K562 (cell line): ENCODE results near the gene RGS6. TPM values are rescaled to one million over a fixed set of nuclear protein-coding genes. Genes with fewer than 3 reads are reported as not detected.

ENCODE experiments used
- ATAC-seq: fragments of 200-7000 bp; cut with Tn5 transposase; 3 replicates; pipeline ENCODE4 v1.9.1; 2020; ENCODE audit warnings: moderate library complexity
- BruUV-seq: library from RNA; stranded (reverse); fragments of 400-500 nt; replicated peaks from 2 replicates; lab custom pipeline; 2021; lab: Mats Ljungman, UMichigan
- CTCF ChIA-PET: fragments of 300-600 bp; formaldehyde crosslinking; extraction: SDS; loops from one replicate; lab custom pipeline; 2021; ENCODE audit warnings: low intra/inter-chr PET ratio; lab: Yijun Ruan, JAX
- POLR2A ChIA-PET: fragments of 300-600, 350-650 bp; sonication (Branson Sonifier 250); formaldehyde crosslinking; extraction: SDS; loops from one replicate; lab custom pipeline; 2021; ENCODE audit warnings: antibody characterized with exemption, inconsistent platforms; lab: Yijun Ruan, JAX
- DNase-seq, 4 experiments: peaks; one replicate each; pipeline versions ENCODE4 v3.0.0 to v3.0.0-alpha.2; 2011 to 2018; ENCODE audit warnings: low spot score in 3 of 4, mixed read lengths in 3 of 4; ENCODE audit errors: extremely low read depth in 1 of 4
- FAIRE-seq: peaks from 2 replicates; lab custom pipeline; 2011; peaks lifted over from hg19 to GRCh38; lab: Jason Lieb, UNC
- H2AFZ ChIP-seq: 2 replicates; pipeline ENCODE4 v1.6.0; 2011; ENCODE audit warnings: low read depth, low read length, control low read depth, inconsistent platforms
- H3K27ac ChIP-seq: fragments of 200-600 bp; 3 replicates; pipeline ENCODE4 v1.8.0; 2011; ENCODE audit warnings: low read depth, mild to moderate bottlenecking, control low read depth, inconsistent platforms, low read length, moderate library complexity, mixed read lengths; ENCODE audit errors: extremely low read depth
- H3K27me3 ChIP-seq, 2 experiments: fragments of 300-600 bp in 1 of 2; 2 replicates in 1 of 2; 3 replicates in 1 of 2; pipeline versions ENCODE4 v1.6.0 to v1.8.0; 2011; ENCODE audit warnings: inconsistent platforms in 2 of 2, low read length in 2 of 2, mild to moderate bottlenecking in 1 of 2, mixed read lengths in 1 of 2, moderate library complexity in 1 of 2; ENCODE audit not compliant: control insufficient read depth in 2 of 2, insufficient read depth in 2 of 2
- H3K36me3 ChIP-seq: fragments of 300-600 bp; 3 replicates; pipeline ENCODE4 v1.8.0; 2011; ENCODE audit warnings: mild to moderate bottlenecking, low read length, inconsistent platforms; ENCODE audit not compliant: control insufficient read depth, insufficient read depth
- H3K4me1 ChIP-seq, 2 experiments: fragments of 200-600 bp in 1 of 2; replicated peaks in 1 of 2; 2 replicates in 1 of 2; 3 replicates in 1 of 2; pipeline versions ENCODE4 v1.5.1 to v1.8.0; 2011; ENCODE audit warnings: inconsistent platforms in 2 of 2, low read length in 2 of 2, mild to moderate bottlenecking in 1 of 2, mixed read lengths in 1 of 2, moderate library complexity in 1 of 2; ENCODE audit not compliant: control insufficient read depth in 2 of 2, insufficient read depth in 2 of 2
- H3K4me2 ChIP-seq: 2 replicates; pipeline ENCODE4 v1.6.1; 2011; ENCODE audit warnings: low read length, control low read depth, inconsistent platforms, mixed read lengths; ENCODE audit not compliant: insufficient read depth
- H3K4me3 ChIP-seq: fragments of 200-600 bp; sonication (generic), shearing (Covaris generic); 2 replicates; pipeline ENCODE4 v1.5.1; 2016; ENCODE audit warnings: control low read depth, inconsistent platforms
- H3K79me2 ChIP-seq: fragments of 200-600 bp; 3 replicates; pipeline ENCODE4 v1.8.0; 2011; ENCODE audit warnings: low read length, inconsistent platforms; ENCODE audit not compliant: control insufficient read depth, insufficient read depth
- H3K9ac ChIP-seq, 2 experiments: 2 replicates each; pipeline versions ENCODE4 v1.6.0 to v1.6.1; 2011; ENCODE audit warnings: low read depth in 2 of 2, low read length in 2 of 2, control low read depth in 1 of 2, inconsistent platforms in 1 of 2, mild to moderate bottlenecking in 1 of 2, mixed read lengths in 1 of 2; ENCODE audit not compliant: insufficient read depth in 1 of 2
- H3K9me1 ChIP-seq: one replicate; pipeline ENCODE4 v1.6.0; 2011; ENCODE audit warnings: inconsistent platforms, mild to moderate bottlenecking, low read length, moderate library complexity; ENCODE audit not compliant: control insufficient read depth, insufficient read depth
- H3K9me3 ChIP-seq: replicated peaks from 2 replicates; pipeline ENCODE4 v1.5.1; 2011; ENCODE audit warnings: low read depth, low read length, inconsistent platforms; ENCODE audit not compliant: control insufficient read depth, insufficient read depth
- H4K20me1 ChIP-seq: replicated peaks from 2 replicates; pipeline ENCODE4 v1.6.1; 2011; ENCODE audit warnings: low read length, inconsistent platforms, mixed read lengths; ENCODE audit not compliant: control insufficient read depth, insufficient read depth
- ARID3A ChIP-seq: IDR thresholded peaks from 2 replicates; pipeline ENCODE4 v1.6.1; 2012; ENCODE audit warnings: low read depth, low read length, improper control_type of control experiment, borderline replicate concordance
- HSF4 ChIP-seq: fragments of 250-450 bp; sonication (Bioruptor Pico); IDR thresholded peaks from 2 replicates; pipeline ENCODE4 v2.1.2; 2022; ENCODE audit warnings: mild to moderate bottlenecking, moderate library complexity, borderline replicate concordance
- MECOM ChIP-seq: fragments of 250-450 bp; sonication (Bioruptor Pico); IDR thresholded peaks from 2 replicates; pipeline ENCODE4 v1.8.0; 2022; ENCODE audit warnings: inconsistent platforms
- PHB ChIP-seq: fragments of 250-450 bp; sonication (Bioruptor Pico); IDR thresholded peaks from 2 replicates; pipeline ENCODE4 v1.5.0; 2021
- ZNF507 ChIP-seq: conservative IDR thresholded peaks from 2 replicates; pipeline ENCODE4 v1.6.1; 2017; ENCODE audit warnings: missing genetic modification characterization, missing compliant biosample characterization
- ZNF830 ChIP-seq: fragments of 250-450 bp; sonication (Bioruptor Pico); IDR thresholded peaks from 2 replicates; pipeline ENCODE4 v1.5.0; 2021; ENCODE audit warnings: mild to moderate bottlenecking
- WGBS: fragments of 100-300 bp; shearing (Covaris generic); methylation state at CpG from one replicate; pipeline ENCODE4 v1.1.6; 2016; ENCODE audit warnings: low coverage, mixed read lengths; ENCODE audit not compliant: insufficient coverage; ENCODE audit errors: missing lambda C conversion rate; 5-methylcytosine and 5-hydroxymethylcytosine counted together
- in situ Hi-C: fragments of 300-500 bp; cut with MboI; formaldehyde crosslinking; loops from 4 replicates; pipeline ENCODE4 v1.15.0; 2018; ENCODE audit warnings: inconsistent platforms, mixed read lengths
- intact Hi-C: fragments of 100-400 bp; cut with micrococcal nuclease; formaldehyde crosslinking; loops from 2 replicates; pipeline ENCODE4 v1.14.2; 2022
- polyA plus RNA-seq, 8 experiments: library from polyadenylated mRNA; depleted of rRNA in 4 of 8; stranded (reverse) in 5 of 8; unstranded in 3 of 8; fragments of >200 nt; fragmentation: Nextera tagmentation in 2 of 8; fragmentation: Illumina TruSeq in 1 of 8; extraction: Ambion mirVana in 2 of 8; extraction: Trizol in 1 of 8; gene quantifications; 2 replicates each; pipeline versions ENCODE4 v1.2.1 to v1.2.3, GENCODE V29; 2011 to 2014; ENCODE audit warnings: inconsistent platforms in 1 of 8, missing spikeins in 1 of 8
- total RNA-seq, 7 experiments: library from RNA; depleted of rRNA in 6 of 7; stranded (reverse); fragments of >200 nt in 6 of 7; fragmentation: Illumina TruSeq in 2 of 7; extraction: Trizol in 2 of 7; gene quantifications; 2 replicates each; pipeline versions ENCODE4 v1.2.1 to v1.2.3, GENCODE V29; 2011 to 2021; ENCODE audit warnings: low replicate concordance in 1 of 7

Gene RGS6
- total and polyA plus RNA-seq, 9 of the 15 experiments (the other 6 are each of a cell fraction or from before 2014, with no cell fraction given): not detected

DNA sequence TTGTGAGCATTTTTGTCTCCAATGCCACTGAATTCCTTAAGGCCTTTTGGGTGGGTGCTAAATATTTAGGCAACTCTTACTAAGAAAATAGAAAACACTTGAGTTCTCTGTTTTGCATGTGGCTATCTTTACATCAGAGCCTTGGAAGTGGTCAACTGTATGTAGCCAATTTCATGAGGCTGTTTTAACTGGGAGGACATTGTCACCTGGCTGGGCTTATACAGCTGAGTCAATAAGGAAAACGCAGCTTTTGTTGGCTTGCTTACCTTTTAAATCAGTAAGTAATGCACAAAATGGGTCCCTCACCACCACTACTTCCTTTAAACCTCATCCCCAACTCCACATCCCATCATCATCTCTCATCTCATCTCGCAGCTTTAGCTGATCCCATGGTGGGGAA is 194.3 kb downstream of the RGS6 start:
- no peak overlapping the region for H3K9ac ChIP-seq
- no peaks in the 10 kb centered on the region for H3K9me3 ChIP-seq
- no peaks in the 10 kb centered on the region for H4K20me1 ChIP-seq
- DNase-seq (no peak), FAIRE-seq (no peak)
- no peak overlapping the region for H2AFZ ChIP-seq
- POLR2A ChIA-PET: no interaction called here
- no peak overlapping the region for H3K4me3 ChIP-seq
- 8% methylated on average over 2 of the region's 2 CpGs for WGBS
- no peak overlapping the region for H3K27ac ChIP-seq
- CTCF ChIA-PET: no interaction called here
- no peak for TF ChIP-seq ARID3A
- no peak for TF ChIP-seq ZNF830
- no peak for TF ChIP-seq ZNF507 (tag)
- TF ChIP-seq HSF4 (CRISPR knock-in tag): no peak
- no peak for TF ChIP-seq PHB (CRISPR knock-in tag)
- no peak for TF ChIP-seq MECOM (CRISPR knock-in tag)
- TF ChIP-seq, all 486 proteins: peak for 0
- intact Hi-C loops: no loop called here
- H3K4me2 ChIP-seq: no peak overlapping the region
- in situ Hi-C loops: no loop called here
- no peaks in the 10 kb centered on the region for H3K27me3 ChIP-seq
- ATAC-seq: no peak
- no peaks in the 10 kb centered on the region for H3K9me1 ChIP-seq
- no peaks in the 10 kb centered on the region for H3K79me2 ChIP-seq
- no peaks in the 10 kb centered on the region for H3K36me3 ChIP-seq
- no peaks in the 10 kb centered on the region for H3K4me1 ChIP-seq
- no TSS peak for BruUV-seq
